Measurements from ENCODE around the gene EPHA4.
A peak's percentile ranks its signal among the peaks of the same experiment; 100 is the strongest.

- TF ChIP-seq, protein P1, sequence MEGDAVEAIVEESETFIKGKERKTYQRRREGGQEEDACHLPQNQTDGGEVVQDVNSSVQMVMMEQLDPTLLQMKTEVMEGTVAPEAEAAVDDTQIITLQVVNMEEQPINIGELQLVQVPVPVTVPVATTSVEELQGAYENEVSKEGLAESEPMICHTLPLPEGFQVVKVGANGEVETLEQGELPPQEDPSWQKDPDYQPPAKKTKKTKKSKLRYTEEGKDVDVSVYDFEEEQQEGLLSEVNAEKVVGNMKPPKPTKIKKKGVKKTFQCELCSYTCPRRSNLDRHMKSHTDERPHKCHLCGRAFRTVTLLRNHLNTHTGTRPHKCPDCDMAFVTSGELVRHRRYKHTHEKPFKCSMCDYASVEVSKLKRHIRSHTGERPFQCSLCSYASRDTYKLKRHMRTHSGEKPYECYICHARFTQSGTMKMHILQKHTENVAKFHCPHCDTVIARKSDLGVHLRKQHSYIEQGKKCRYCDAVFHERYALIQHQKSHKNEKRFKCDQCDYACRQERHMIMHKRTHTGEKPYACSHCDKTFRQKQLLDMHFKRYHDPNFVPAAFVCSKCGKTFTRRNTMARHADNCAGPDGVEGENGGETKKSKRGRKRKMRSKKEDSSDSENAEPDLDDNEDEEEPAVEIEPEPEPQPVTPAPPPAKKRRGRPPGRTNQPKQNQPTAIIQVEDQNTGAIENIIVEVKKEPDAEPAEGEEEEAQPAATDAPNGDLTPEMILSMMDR (IDR thresholded peaks at IDR 0.05) = peak in 2 of 7 experiments; percentile 5 to 33
- no peak for TF ChIP-seq POLR2A (IDR thresholded peaks at IDR 0.05)
These were observed at the start of gene EPHA4 for GRCh38 chr2:221572219-221572820.

Measured in stomach (tissue), 4 donors.